Activated T-cell treated with anti-CD3 and anti-CD28 coated beads, Interleukin-2, amount 50 U/mL, for 72 hours (primary cell): ENCODE measurements around the gene TTC29. TPM values are rescaled to one million over a fixed set of nuclear protein-coding genes. Genes with fewer than 3 reads are reported as not detected.
"Not testable (repeated sequence)": the region's sequence is repeated elsewhere in the genome, so short reads cannot be mapped to it uniquely, and the experiment has no call there.

ENCODE experiments used
- ATAC-seq, 2 donors: fragments of 150-1000 bp; cut with Tn5 transposase; replicated peaks in 1 of 2; 2 replicates each; pipeline ENCODE4 v1.10.0; 2021; ENCODE audit warnings: moderate library complexity in 2 of 2, mild to moderate bottlenecking in 1 of 2
- DNase-seq, 2 donors: peaks; one replicate each; pipeline ENCODE4 v3.0.0; 2021 to 2022; ENCODE audit warnings: mixed read lengths in 1 of 2
- H3K27ac Mint-ChIP-seq: one replicate; pipeline ENCODE4 v1.8.0; 2022; ENCODE audit warnings: mild to moderate bottlenecking, moderate library complexity, mixed read lengths
- H3K27me3 Mint-ChIP-seq: one replicate; pipeline ENCODE4 v1.8.0; 2022; ENCODE audit warnings: low read depth, mixed read lengths
- H3K36me3 Mint-ChIP-seq, 2 donors: one replicate each; pipeline ENCODE4 v1.8.0; 2022; ENCODE audit warnings: mixed read lengths in 2 of 2, mild to moderate bottlenecking in 1 of 2; ENCODE audit not compliant: insufficient read depth in 2 of 2
- H3K4me1 Mint-ChIP-seq: one replicate; pipeline ENCODE4 v1.8.0; 2022; ENCODE audit warnings: low read depth, mixed read lengths
- H3K4me3 Mint-ChIP-seq, 2 donors: one replicate each; pipeline ENCODE4 v1.8.0; 2022; ENCODE audit warnings: mild to moderate bottlenecking in 2 of 2, mixed read lengths in 2 of 2, moderate library complexity in 2 of 2
- H3K9me3 Mint-ChIP-seq, 2 donors: one replicate each; pipeline ENCODE4 v1.8.0; 2022; ENCODE audit warnings: mixed read lengths in 2 of 2
- total RNA-seq, 2 donors: library from RNA; stranded (reverse); gene quantifications; one replicate each; pipeline ENCODE4 v1.2.3, GENCODE V29; 2022

The TTC29 gene
- total RNA-seq, 2 donors from 2014 or later = not detected

GRCh38 chr4:146763560-146763959, 182.1 kb downstream of the TTC29 start:
- Mint-ChIP-seq H3K36me3 (no peaks in the 10 kb centered on the region), H3K27me3 (no peaks in the 10 kb centered on the region), H3K27ac (no peak overlapping the region), H3K4me1 (no peaks in the 10 kb centered on the region), H3K4me3 (no peak overlapping the region), H3K9me3 (peaks cover 2 to 3% of the 10 kb centered on the region in 2 donors)
- no peak for DNase-seq
- no peak for ATAC-seq

GRCh38 chr4:146762016-146762415, 183.6 kb downstream of the TTC29 start:
- no peak overlapping the region for H3K27ac Mint-ChIP-seq
- H3K27me3 Mint-ChIP-seq = no peaks in the 10 kb centered on the region
- ATAC-seq (no peak), DNase-seq (no peak)
- no peaks in the 10 kb centered on the region for H3K4me1 Mint-ChIP-seq
- H3K9me3 Mint-ChIP-seq = peaks cover 5 to 7% of the 10 kb centered on the region in 2 donors
- no peak overlapping the region for H3K4me3 Mint-ChIP-seq
- H3K36me3 Mint-ChIP-seq = no peaks in the 10 kb centered on the region

GRCh38 chr4:146742416-146742815, 203.2 kb downstream of the TTC29 start:
- Mint-ChIP-seq H3K4me1 (no peaks in the 10 kb centered on the region), H3K36me3 (no peaks in the 10 kb centered on the region), H3K9me3 (peaks cover 0 to 3% of the 10 kb centered on the region in 2 donors), H3K27me3 (peaks cover 9% of the 10 kb centered on the region), H3K4me3 (no peak overlapping the region), H3K27ac (no peak overlapping the region)
- DNase-seq (no peak), ATAC-seq (no peak)

- Mint-ChIP-seq H3K27me3 (peaks cover 7% of the 10 kb centered on the region), H3K4me1 (no peaks in the 10 kb centered on the region), H3K9me3 (peaks cover 0 to 3% of the 10 kb centered on the region in 2 donors), H3K4me3 (no peak overlapping the region), H3K27ac (no peak overlapping the region), H3K36me3 (no peaks in the 10 kb centered on the region)
- DNase-seq (no peak), ATAC-seq (no peak)
Measured at GRCh38 chr4:146739182-146739581, 206.5 kb downstream of the TTC29 start.

- not testable (repeated sequence) for H3K4me1 Mint-ChIP-seq, DNase-seq, H3K4me3 Mint-ChIP-seq, H3K9me3 Mint-ChIP-seq, ATAC-seq, H3K36me3 Mint-ChIP-seq, H3K27me3 Mint-ChIP-seq, H3K27ac Mint-ChIP-seq
Measured at GRCh38 chr4:146723519-146723918, 222.1 kb downstream of the TTC29 start.

GRCh38 chr4:146709956-146710355, 235.7 kb downstream of the TTC29 start:
- no peak for DNase-seq
- ATAC-seq = no peak
- H3K27ac Mint-ChIP-seq = no peak overlapping the region
- no peaks in the 10 kb centered on the region for H3K36me3 Mint-ChIP-seq
- no peaks in the 10 kb centered on the region for H3K9me3 Mint-ChIP-seq
- no peaks in the 10 kb centered on the region for H3K4me1 Mint-ChIP-seq
- no peaks in the 10 kb centered on the region for H3K27me3 Mint-ChIP-seq
- no peak overlapping the region for H3K4me3 Mint-ChIP-seq

- peaks cover 2 to 3% of the 10 kb centered on the region in 2 donors for H3K9me3 Mint-ChIP-seq
- no peak for DNase-seq
- no peak overlapping the region for H3K27ac Mint-ChIP-seq
- H3K36me3 Mint-ChIP-seq = no peaks in the 10 kb centered on the region
- H3K4me1 Mint-ChIP-seq = no peaks in the 10 kb centered on the region
- peaks cover 6% of the 10 kb centered on the region for H3K27me3 Mint-ChIP-seq
- no peak overlapping the region for H3K4me3 Mint-ChIP-seq
- no peak for ATAC-seq
Measured at GRCh38 chr4:146699910-146700309, 245.8 kb downstream of the TTC29 start.

- Mint-ChIP-seq H3K27ac (no peak overlapping the region), H3K4me3 (no peak overlapping the region), H3K36me3 (no peaks in the 10 kb centered on the region), H3K4me1 (no peaks in the 10 kb centered on the region), H3K9me3 (peaks cover 0 to 5% of the 10 kb centered on the region in 2 donors), H3K27me3 (no peaks in the 10 kb centered on the region)
- ATAC-seq = no peak
- no peak for DNase-seq
Measured at GRCh38 chr4:146674829-146675570, 270.7 kb downstream of the TTC29 start.

- not testable (repeated sequence) for H3K27ac Mint-ChIP-seq, H3K27me3 Mint-ChIP-seq, H3K36me3 Mint-ChIP-seq, H3K4me3 Mint-ChIP-seq, DNase-seq, H3K9me3 Mint-ChIP-seq, ATAC-seq, H3K4me1 Mint-ChIP-seq
Measured at GRCh38 chr4:146663968-146664311, 281.7 kb downstream of the TTC29 start.

- ATAC-seq = no peak
- peaks cover 5 to 6% of the 10 kb centered on the region in 2 donors for H3K9me3 Mint-ChIP-seq
Measured at GRCh38 chr4:146661367-146661766, 284.3 kb downstream of the TTC29 start.

More at GRCh38 chr4:146661367-146661766, 284.3 kb downstream of the TTC29 start:
- Mint-ChIP-seq H3K4me3 (no peak overlapping the region), H3K36me3 (peaks cover 4% of the 10 kb centered on the region in 2 donors), H3K27ac (no peak overlapping the region), H3K27me3 (peaks cover 29% of the 10 kb centered on the region), H3K4me1 (no peaks in the 10 kb centered on the region)
- no peak for DNase-seq
